Esophagus muscularis mucosa (tissue), 4 donors: ENCODE data around the gene ATG4D.

ENCODE experiments used
- EP300 ChIP-seq: sonication (generic); formaldehyde crosslinking; IDR thresholded peaks from one replicate; pipeline ENCODE4 v1.6.1; 2017; ENCODE audit warnings: antibody characterized with exemption
- POLR2A ChIP-seq: fragments of 450-650 bp; IDR thresholded peaks from one replicate; pipeline ENCODE4 v1.6.1; 2017; ENCODE audit warnings: antibody characterized with exemption, moderate library complexity, mild to moderate bottlenecking, low read depth
- POLR2AphosphoS5 ChIP-seq, 2 donors: sonication (generic); formaldehyde crosslinking; IDR thresholded peaks; one replicate each; pipeline ENCODE4 v1.6.1; 2017; ENCODE audit warnings: antibody characterized with exemption in 2 of 2
- TF ChIP-seq, protein P1 (sequence below), 3 experiments: fragments of 200-600 bp in 2 of 3; fragments of 450-650 bp in 1 of 3; sonication (generic) in 2 of 3; IDR thresholded peaks; one replicate each; pipeline ENCODE4 v1.5.1; 2017 to 2019; ENCODE audit warnings: antibody characterized with exemption in 3 of 3, mild to moderate bottlenecking in 2 of 3, moderate library complexity in 1 of 3

DNA sequence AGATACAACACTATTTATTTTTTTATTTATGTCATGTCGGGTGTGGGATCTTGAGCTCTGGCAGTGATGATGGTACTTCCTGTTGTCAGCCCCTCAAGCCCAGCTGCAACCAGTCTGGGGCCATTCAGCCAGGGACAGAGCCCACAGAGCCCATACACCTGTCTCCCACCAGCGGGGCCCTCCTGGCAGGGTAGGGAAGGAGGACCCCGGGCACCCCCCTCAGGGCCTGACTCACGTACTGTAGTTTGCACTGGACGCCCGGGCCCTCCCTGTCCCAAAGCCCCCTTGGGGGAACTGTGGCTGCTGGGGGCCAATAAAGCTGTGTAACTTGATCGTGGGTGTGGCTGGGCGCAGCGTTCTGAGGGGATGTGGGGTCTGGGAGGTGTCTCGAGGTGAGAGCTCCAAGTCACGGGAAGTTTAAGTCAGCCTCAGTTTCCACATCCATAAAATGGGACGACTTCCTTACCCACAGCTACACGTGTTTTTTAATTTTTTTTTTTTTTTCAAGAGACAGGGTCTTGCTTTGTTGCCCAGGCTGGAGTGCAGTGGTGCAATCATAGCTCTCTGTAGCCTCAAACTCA, 9.5 kb downstream of the ATG4D start:
- TF ChIP-seq, protein P1, sequence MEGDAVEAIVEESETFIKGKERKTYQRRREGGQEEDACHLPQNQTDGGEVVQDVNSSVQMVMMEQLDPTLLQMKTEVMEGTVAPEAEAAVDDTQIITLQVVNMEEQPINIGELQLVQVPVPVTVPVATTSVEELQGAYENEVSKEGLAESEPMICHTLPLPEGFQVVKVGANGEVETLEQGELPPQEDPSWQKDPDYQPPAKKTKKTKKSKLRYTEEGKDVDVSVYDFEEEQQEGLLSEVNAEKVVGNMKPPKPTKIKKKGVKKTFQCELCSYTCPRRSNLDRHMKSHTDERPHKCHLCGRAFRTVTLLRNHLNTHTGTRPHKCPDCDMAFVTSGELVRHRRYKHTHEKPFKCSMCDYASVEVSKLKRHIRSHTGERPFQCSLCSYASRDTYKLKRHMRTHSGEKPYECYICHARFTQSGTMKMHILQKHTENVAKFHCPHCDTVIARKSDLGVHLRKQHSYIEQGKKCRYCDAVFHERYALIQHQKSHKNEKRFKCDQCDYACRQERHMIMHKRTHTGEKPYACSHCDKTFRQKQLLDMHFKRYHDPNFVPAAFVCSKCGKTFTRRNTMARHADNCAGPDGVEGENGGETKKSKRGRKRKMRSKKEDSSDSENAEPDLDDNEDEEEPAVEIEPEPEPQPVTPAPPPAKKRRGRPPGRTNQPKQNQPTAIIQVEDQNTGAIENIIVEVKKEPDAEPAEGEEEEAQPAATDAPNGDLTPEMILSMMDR (IDR thresholded peaks at IDR 0.05): no peak
- no peak for TF ChIP-seq EP300
- no peak for TF ChIP-seq POLR2AphosphoS5 (IDR thresholded peaks at IDR 0.05)
- TF ChIP-seq POLR2A: no peak
